ENCODE measurements around the gene OR5H1. TPM values are rescaled to one million over a fixed set of nuclear protein-coding genes. Genes with fewer than 3 reads are reported as not detected.

Gene OR5H1
- total and polyA plus RNA-seq, 9 of the 15 experiments (the other 6 are each of a cell fraction or from before 2014, with no cell fraction given) = not detected

DNA sequence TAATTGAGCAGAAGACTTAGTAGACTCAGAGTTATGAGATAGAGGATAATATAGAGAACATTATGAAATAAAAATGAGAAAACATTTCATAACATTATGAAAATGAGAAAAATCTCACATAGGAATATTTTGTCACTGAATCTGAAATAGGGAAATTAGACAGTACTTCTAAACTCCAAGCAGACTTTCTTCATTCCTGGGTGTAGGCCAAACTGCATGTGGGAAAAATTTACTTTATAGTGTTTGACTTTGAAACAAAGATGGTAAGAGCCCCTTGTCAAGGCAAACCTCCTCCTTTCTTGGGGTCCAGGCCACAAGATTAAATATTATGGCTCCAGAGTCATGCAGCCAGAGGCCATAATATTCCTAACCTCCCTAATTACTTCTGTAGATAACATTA lies 10.0 kb downstream of the OR5H1 start:
- Histone ChIP-seq H4K20me1 (replicated peaks; ENCODE audit: control insufficient read depth, insufficient read depth, low read length) (no peaks in the 10 kb centered on the region), H2AFZ (ENCODE audit: low read depth, low read length) (no peak overlapping the region), H3K4me1 (replicated peaks in 1 of 2; ENCODE audit: control insufficient read depth in 2 of 2, insufficient read depth in 2 of 2, low read length in 2 of 2) (no peaks in the 10 kb centered on the region), H3K9ac (ENCODE audit: insufficient read depth in 1 of 2, low read depth in 2 of 2, low read length in 2 of 2) (no peak overlapping the region), H3K27me3 (ENCODE audit: control insufficient read depth in 2 of 2, insufficient read depth in 2 of 2, low read length in 2 of 2) (no peaks in the 10 kb centered on the region), H3K27ac (ENCODE audit: extremely low read depth, low read depth, low read length) (no peak overlapping the region), H3K9me3 (replicated peaks; ENCODE audit: control insufficient read depth, insufficient read depth, low read depth, low read length) (no peaks in the 10 kb centered on the region), H3K36me3 (ENCODE audit: control insufficient read depth, insufficient read depth, low read length) (no peaks in the 10 kb centered on the region), H3K79me2 (ENCODE audit: control insufficient read depth, insufficient read depth, low read length) (no peaks in the 10 kb centered on the region), H3K4me3 (no peak overlapping the region), H3K4me2 (ENCODE audit: insufficient read depth, low read length) (no peak overlapping the region), H3K9me1 (ENCODE audit: control insufficient read depth, insufficient read depth, low read length) (no peaks in the 10 kb centered on the region)
- DNase-seq (ENCODE audit: extremely low read depth in 1 of 4, low spot score in 3 of 4) (no peak), FAIRE-seq (no peak), ATAC-seq (no peak)
- intact Hi-C loops (cut with micrococcal nuclease) = no loop called here
- POLR2A ChIA-PET = no interaction called here
- no TSS peak for BruUV-seq (replicated peaks)
- CTCF ChIA-PET (ENCODE audit: low intra/inter-chr PET ratio) = no interaction called here
- in situ Hi-C loops (cut with MboI) = no loop called here
- TF ChIP-seq, protein P1, sequence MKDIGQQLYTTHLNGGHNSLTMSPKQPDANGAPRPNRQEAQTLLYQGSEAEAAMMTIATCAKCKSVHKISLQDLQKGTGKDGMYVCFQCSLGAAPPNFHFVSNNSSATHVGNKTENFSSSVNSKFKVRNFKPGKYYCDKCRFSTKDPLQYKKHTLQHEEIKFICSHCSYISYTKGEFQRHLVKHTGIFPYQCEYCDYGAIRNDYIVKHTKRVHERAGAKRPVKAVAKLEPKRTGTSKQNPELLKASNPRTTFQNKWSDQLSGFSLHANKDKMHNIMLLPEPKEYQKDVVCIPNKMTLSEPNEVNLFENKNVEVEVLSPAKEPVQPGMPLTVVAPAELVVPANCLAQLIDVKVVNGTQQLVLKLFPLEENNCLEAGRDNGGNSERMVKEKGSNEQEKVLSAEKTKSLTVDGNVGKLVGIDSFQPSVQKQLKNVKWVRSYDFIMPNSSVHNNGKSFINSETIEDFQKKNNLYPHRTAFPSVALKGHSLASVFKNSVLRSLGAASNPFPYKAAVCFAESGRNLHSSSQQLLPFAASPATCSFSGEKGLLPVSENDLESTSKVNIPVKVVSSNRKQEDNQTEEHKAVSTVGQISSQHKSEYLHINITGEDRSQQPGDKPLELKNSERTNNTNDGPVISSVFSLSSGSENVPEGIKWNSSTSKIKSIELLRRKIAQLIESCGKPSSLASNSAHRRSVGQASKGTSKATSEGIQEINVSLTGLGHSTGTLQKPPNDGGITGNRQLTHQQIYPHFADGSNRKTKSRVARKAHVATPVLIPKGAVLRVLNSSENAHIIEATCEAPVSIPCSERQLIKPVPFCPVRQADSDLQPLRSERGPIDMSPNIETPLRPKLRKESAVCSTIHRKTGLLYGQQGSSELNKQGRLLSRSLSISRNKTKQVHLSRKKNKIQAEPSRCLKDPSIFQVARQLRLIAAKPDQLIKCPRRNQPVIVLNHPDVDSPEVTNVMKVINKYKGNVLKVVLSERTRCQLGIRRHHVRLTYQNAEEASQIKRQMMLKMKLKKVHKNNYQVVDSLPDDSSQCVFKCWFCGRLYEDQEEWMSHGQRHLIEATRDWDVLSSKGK (CRISPR knock-in tag; IDR thresholded peaks at IDR 0.05) = no peak
- TF ChIP-seq, protein P2, sequence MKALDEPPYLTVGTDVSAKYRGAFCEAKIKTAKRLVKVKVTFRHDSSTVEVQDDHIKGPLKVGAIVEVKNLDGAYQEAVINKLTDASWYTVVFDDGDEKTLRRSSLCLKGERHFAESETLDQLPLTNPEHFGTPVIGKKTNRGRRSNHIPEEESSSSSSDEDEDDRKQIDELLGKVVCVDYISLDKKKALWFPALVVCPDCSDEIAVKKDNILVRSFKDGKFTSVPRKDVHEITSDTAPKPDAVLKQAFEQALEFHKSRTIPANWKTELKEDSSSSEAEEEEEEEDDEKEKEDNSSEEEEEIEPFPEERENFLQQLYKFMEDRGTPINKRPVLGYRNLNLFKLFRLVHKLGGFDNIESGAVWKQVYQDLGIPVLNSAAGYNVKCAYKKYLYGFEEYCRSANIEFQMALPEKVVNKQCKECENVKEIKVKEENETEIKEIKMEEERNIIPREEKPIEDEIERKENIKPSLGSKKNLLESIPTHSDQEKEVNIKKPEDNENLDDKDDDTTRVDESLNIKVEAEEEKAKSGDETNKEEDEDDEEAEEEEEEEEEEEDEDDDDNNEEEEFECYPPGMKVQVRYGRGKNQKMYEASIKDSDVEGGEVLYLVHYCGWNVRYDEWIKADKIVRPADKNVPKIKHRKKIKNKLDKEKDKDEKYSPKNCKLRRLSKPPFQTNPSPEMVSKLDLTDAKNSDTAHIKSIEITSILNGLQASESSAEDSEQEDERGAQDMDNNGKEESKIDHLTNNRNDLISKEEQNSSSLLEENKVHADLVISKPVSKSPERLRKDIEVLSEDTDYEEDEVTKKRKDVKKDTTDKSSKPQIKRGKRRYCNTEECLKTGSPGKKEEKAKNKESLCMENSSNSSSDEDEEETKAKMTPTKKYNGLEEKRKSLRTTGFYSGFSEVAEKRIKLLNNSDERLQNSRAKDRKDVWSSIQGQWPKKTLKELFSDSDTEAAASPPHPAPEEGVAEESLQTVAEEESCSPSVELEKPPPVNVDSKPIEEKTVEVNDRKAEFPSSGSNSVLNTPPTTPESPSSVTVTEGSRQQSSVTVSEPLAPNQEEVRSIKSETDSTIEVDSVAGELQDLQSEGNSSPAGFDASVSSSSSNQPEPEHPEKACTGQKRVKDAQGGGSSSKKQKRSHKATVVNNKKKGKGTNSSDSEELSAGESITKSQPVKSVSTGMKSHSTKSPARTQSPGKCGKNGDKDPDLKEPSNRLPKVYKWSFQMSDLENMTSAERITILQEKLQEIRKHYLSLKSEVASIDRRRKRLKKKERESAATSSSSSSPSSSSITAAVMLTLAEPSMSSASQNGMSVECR (CRISPR knock-in tag; IDR thresholded peaks at IDR 0.05) = no peak
- TF ChIP-seq ZNF778 (CRISPR knock-in tag; IDR thresholded peaks at IDR 0.05) (no peak), ZSCAN32 (CRISPR knock-in tag; IDR thresholded peaks at IDR 0.05) (no peak), ZFX (CRISPR knock-in tag; IDR thresholded peaks at IDR 0.05) (no peak), MXI1 (IDR thresholded peaks at IDR 0.05; ENCODE audit: low read depth, low read length) (no peak), RBM34 (IDR thresholded peaks at IDR 0.05; ENCODE audit: borderline replicate concordance, insufficient read depth, low read length) (no peak), RUNX1 (IDR thresholded peaks at IDR 0.05; ENCODE audit: low read depth) (no peak)
- TF ChIP-seq, protein P3, sequence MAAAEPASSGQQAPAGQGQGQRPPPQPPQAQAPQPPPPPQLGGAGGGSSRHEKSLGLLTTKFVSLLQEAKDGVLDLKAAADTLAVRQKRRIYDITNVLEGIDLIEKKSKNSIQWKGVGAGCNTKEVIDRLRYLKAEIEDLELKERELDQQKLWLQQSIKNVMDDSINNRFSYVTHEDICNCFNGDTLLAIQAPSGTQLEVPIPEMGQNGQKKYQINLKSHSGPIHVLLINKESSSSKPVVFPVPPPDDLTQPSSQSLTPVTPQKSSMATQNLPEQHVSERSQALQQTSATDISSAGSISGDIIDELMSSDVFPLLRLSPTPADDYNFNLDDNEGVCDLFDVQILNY (CRISPR knock-in tag; IDR thresholded peaks at IDR 0.05) = no peak
- TF ChIP-seq, protein P4, sequence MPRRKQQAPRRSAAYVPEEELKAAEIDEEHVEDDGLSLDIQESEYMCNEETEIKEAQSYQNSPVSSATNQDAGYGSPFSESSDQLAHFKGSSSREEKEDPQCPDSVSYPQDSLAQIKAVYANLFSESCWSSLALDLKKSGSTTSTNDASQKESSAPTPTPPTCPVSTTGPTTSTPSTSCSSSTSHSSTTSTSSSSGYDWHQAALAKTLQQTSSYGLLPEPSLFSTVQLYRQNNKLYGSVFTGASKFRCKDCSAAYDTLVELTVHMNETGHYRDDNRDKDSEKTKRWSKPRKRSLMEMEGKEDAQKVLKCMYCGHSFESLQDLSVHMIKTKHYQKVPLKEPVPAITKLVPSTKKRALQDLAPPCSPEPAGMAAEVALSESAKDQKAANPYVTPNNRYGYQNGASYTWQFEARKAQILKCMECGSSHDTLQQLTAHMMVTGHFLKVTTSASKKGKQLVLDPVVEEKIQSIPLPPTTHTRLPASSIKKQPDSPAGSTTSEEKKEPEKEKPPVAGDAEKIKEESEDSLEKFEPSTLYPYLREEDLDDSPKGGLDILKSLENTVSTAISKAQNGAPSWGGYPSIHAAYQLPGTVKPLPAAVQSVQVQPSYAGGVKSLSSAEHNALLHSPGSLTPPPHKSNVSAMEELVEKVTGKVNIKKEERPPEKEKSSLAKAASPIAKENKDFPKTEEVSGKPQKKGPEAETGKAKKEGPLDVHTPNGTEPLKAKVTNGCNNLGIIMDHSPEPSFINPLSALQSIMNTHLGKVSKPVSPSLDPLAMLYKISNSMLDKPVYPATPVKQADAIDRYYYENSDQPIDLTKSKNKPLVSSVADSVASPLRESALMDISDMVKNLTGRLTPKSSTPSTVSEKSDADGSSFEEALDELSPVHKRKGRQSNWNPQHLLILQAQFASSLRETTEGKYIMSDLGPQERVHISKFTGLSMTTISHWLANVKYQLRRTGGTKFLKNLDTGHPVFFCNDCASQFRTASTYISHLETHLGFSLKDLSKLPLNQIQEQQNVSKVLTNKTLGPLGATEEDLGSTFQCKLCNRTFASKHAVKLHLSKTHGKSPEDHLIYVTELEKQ (CRISPR knock-in tag; IDR thresholded peaks at IDR 0.05) = no peak
